GM18526 (cell line): ENCODE measurements around the gene IRAG1.

ENCODE experiments used
- POLR2A ChIP-seq: IDR thresholded peaks from 3 replicates; pipeline ENCODE4 v1.6.1; 2011; ENCODE audit not compliant: insufficient read length; ENCODE audit errors: extremely low read depth

Gene IRAG1

GRCh38 chr11:10720881-10721376 is 27.4 kb upstream of the IRAG1 start:
- TF ChIP-seq POLR2A: no peak

- no peak for TF ChIP-seq POLR2A
These were observed 26.1 kb upstream of the IRAG1 start for GRCh38 chr11:10719616-10720015.

- no peak for TF ChIP-seq POLR2A
These were observed 23.1 kb upstream of the IRAG1 start for GRCh38 chr11:10716543-10717259.

- no peak for TF ChIP-seq POLR2A
These were observed 22.6 kb upstream of the IRAG1 start for GRCh38 chr11:10716122-10716521.

GRCh38 chr11:10715571-10715970 is 22.0 kb upstream of the IRAG1 start:
- TF ChIP-seq POLR2A: no peak

GRCh38 chr11:10709299-10710086 is 15.9 kb upstream of the IRAG1 start:
- TF ChIP-seq POLR2A: no peak

- no peak for TF ChIP-seq POLR2A
These were observed 14.6 kb upstream of the IRAG1 start for GRCh38 chr11:10708131-10708530.

- TF ChIP-seq POLR2A: no peak
These were observed 8.4 kb upstream of the IRAG1 start for GRCh38 chr11:10701982-10702381.

- TF ChIP-seq POLR2A: no peak
These were observed 5.5 kb upstream of the IRAG1 start for GRCh38 chr11:10699072-10699471.

GRCh38 chr11:10697323-10697620 is 3.7 kb upstream of the IRAG1 start:
- TF ChIP-seq POLR2A: no peak

GRCh38 chr11:10696468-10697322 is 3.1 kb upstream of the IRAG1 start:
- TF ChIP-seq POLR2A: no peak

GRCh38 chr11:10695833-10696232 is 2.3 kb upstream of the IRAG1 start:
- no peak for TF ChIP-seq POLR2A

GRCh38 chr11:10694486-10695239 is 1.1 kb upstream of the IRAG1 start:
- no peak for TF ChIP-seq POLR2A

GRCh38 chr11:10692531-10693115 is 932 bp downstream of the IRAG1 start:
- no peak for TF ChIP-seq POLR2A

GRCh38 chr11:10688401-10688800 is 5.2 kb downstream of the IRAG1 start:
- TF ChIP-seq POLR2A: no peak
